Sigmoid colon (tissue), 4 donors: ENCODE results near the gene TSPEAR.

ENCODE experiments used
- EP300 ChIP-seq, 4 donors: sonication (generic); formaldehyde crosslinking; IDR thresholded peaks; one replicate each; pipeline ENCODE4 v1.6.1; 2017; ENCODE audit warnings: antibody characterized with exemption in 4 of 4
- POLR2A ChIP-seq, 2 donors: fragments of 450-650 bp; IDR thresholded peaks; one replicate each; pipeline ENCODE4 v1.6.1; 2016; ENCODE audit warnings: antibody characterized with exemption in 2 of 2, mild to moderate bottlenecking in 2 of 2, moderate library complexity in 2 of 2
- POLR2AphosphoS5 ChIP-seq, 4 donors: sonication (generic); formaldehyde crosslinking; IDR thresholded peaks; one replicate each; pipeline ENCODE4 v1.6.1; 2017; ENCODE audit warnings: antibody characterized with exemption in 4 of 4
- TF ChIP-seq, protein P1 (sequence below), 4 experiments: fragments of 450-650 bp in 3 of 4; fragments of 200-600 bp in 1 of 4; IDR thresholded peaks; one replicate each; pipeline ENCODE4 v1.5.1; 2016 to 2019; ENCODE audit warnings: antibody characterized with exemption in 4 of 4, mild to moderate bottlenecking in 3 of 4, moderate library complexity in 2 of 4

DNA sequence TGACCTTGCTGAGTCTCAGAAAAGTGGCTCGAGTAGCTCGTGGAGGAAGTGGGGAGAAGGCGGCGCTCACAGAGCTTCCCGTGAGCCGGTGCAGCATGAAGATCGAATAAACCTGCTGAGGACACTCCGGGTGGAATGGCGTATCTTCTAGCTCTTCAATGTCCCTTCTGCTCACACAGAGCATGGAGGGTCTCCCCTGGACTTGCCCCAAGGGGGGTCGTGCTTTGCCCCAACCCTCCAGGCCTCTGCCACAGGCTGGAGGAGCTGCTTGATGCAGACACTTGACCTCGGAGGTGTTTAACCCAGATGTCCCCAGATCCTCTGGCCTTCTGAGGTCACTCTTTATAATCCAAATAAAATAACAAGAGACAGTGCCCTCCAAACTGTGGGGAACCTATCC is 16.6 kb downstream of the TSPEAR start:
- TF ChIP-seq, protein P1, sequence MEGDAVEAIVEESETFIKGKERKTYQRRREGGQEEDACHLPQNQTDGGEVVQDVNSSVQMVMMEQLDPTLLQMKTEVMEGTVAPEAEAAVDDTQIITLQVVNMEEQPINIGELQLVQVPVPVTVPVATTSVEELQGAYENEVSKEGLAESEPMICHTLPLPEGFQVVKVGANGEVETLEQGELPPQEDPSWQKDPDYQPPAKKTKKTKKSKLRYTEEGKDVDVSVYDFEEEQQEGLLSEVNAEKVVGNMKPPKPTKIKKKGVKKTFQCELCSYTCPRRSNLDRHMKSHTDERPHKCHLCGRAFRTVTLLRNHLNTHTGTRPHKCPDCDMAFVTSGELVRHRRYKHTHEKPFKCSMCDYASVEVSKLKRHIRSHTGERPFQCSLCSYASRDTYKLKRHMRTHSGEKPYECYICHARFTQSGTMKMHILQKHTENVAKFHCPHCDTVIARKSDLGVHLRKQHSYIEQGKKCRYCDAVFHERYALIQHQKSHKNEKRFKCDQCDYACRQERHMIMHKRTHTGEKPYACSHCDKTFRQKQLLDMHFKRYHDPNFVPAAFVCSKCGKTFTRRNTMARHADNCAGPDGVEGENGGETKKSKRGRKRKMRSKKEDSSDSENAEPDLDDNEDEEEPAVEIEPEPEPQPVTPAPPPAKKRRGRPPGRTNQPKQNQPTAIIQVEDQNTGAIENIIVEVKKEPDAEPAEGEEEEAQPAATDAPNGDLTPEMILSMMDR (IDR thresholded peaks at IDR 0.05) = no peak
- TF ChIP-seq EP300 (IDR thresholded peaks at IDR 0.05) = no peak
- TF ChIP-seq POLR2AphosphoS5 (IDR thresholded peaks at IDR 0.05) = no peak
- TF ChIP-seq POLR2A (IDR thresholded peaks at IDR 0.05) = no peak
